GM12878 (cell line): ENCODE data around the gene ARID5B.

Source experiments
- ESRRA ChIP-seq: IDR thresholded peaks from 2 replicates; pipeline ENCODE4 v1.6.1; 2012; ENCODE audit warnings: mild to moderate bottlenecking, low read length, improper control_type of control experiment
- EZH2 ChIP-seq: IDR thresholded peaks from 2 replicates; pipeline ENCODE4 v1.6.1; 2012; ENCODE audit warnings: low read depth, mild to moderate bottlenecking, control low read depth, inconsistent platforms, low read length, borderline replicate concordance; ENCODE audit not compliant: control insufficient read depth
- FOS ChIP-seq: IDR thresholded peaks from 3 replicates; pipeline ENCODE4 v1.6.1; 2011; ENCODE audit warnings: borderline replicate concordance; ENCODE audit not compliant: insufficient read length; ENCODE audit errors: extremely low read depth

GRCh38 chr10:61863981-61864380 lies 37.5 kb upstream of the ARID5B start:
- TF ChIP-seq FOS (no peak), EZH2 (no peak), ESRRA (no peak)
